H1 (cell line): ENCODE results near the gene AAK1. TPM values are rescaled to one million over a fixed set of nuclear protein-coding genes. Genes with fewer than 3 reads are reported as not detected.
A peak's percentile ranks its signal among the peaks of the same experiment; 100 is the strongest.

Experiments used
- CTCF ChIA-PET: fragments of 300-600 bp; sonication (Branson Sonifier 250); formaldehyde crosslinking; loops from one replicate; lab custom pipeline; 2021; ENCODE audit not compliant: partially characterized antibody; lab: Charles Lee
- POLR2A ChIA-PET: fragments of 300-600 bp; sonication (Branson Sonifier 250); formaldehyde crosslinking; loops from one replicate; lab custom pipeline; 2021; ENCODE audit warnings: inconsistent platforms; ENCODE audit not compliant: partially characterized antibody; lab: Charles Lee
- DNase-seq, 2 experiments: peaks; one replicate each; pipeline versions ENCODE4 v3.0.0 to v3.0.0-alpha.2; 2010 to 2022; ENCODE audit warnings: low spot score in 2 of 2, low read depth in 1 of 2, mixed read lengths in 1 of 2
- FAIRE-seq: peaks from 2 replicates; lab custom pipeline; 2011; peaks lifted over from hg19 to GRCh38; lab: Jason Lieb, UNC
- H2AFZ ChIP-seq: 2 replicates; pipeline ENCODE4 v1.8.1; 2012; ENCODE audit warnings: low read length, inconsistent platforms
- H2AK5ac ChIP-seq: 2 replicates; pipeline ENCODE4 v1.6.1; 2013; ENCODE audit warnings: low read depth, low read length
- H2BK120ac ChIP-seq: replicated peaks from 2 replicates; pipeline ENCODE3; 2013; ENCODE audit warnings: low read depth, low read length, inconsistent platforms
- H2BK12ac ChIP-seq: 2 replicates; pipeline ENCODE4 v1.6.1; 2013; ENCODE audit warnings: low read depth, low read length
- H2BK15ac ChIP-seq: 2 replicates; pipeline ENCODE4 v1.6.1; 2013; ENCODE audit warnings: low read length
- H2BK20ac ChIP-seq: 2 replicates; pipeline ENCODE4 v1.6.1; 2013; ENCODE audit warnings: low read length
- H2BK5ac ChIP-seq: 2 replicates; pipeline ENCODE4 v1.6.1; 2013; ENCODE audit warnings: low read depth, low read length
- H3K14ac ChIP-seq: 2 replicates; pipeline ENCODE4 v1.6.1; 2013; ENCODE audit warnings: inconsistent platforms; ENCODE audit not compliant: insufficient read length
- H3K18ac ChIP-seq: 2 replicates; pipeline ENCODE4 v1.6.1; 2013; ENCODE audit warnings: low read length; ENCODE audit errors: extremely low read depth
- H3K23ac ChIP-seq: 2 replicates; pipeline ENCODE4 v1.6.1; 2013; ENCODE audit warnings: inconsistent platforms; ENCODE audit not compliant: insufficient read length
- H3K23me2 ChIP-seq: 2 replicates; pipeline ENCODE4 v1.6.1; 2013; ENCODE audit warnings: low read depth, low read length
- H3K27ac ChIP-seq: 2 replicates; pipeline ENCODE4 v1.6.1; 2011; ENCODE audit warnings: low read depth, low read length, inconsistent platforms
- H3K27me3 ChIP-seq, 4 experiments: replicated peaks in 1 of 4; 1 replicate in 1 of 4; 2 replicates in 3 of 4; pipeline versions ENCODE4 v1.6.1 to v1.8.1; 2011 to 2013; ENCODE audit warnings: low read length in 3 of 4, mild to moderate bottlenecking in 3 of 4, inconsistent platforms in 2 of 4, mixed read lengths in 2 of 4, moderate library complexity in 1 of 4; ENCODE audit not compliant: control insufficient read depth in 3 of 4, insufficient read depth in 3 of 4; ENCODE audit errors: extremely low read depth in 1 of 4
- H3K36me3 ChIP-seq, 4 experiments: 2 replicates each; pipeline versions ENCODE4 v1.6.1 to v1.8.1; 2011 to 2013; ENCODE audit warnings: mild to moderate bottlenecking in 4 of 4, low read length in 3 of 4, moderate library complexity in 2 of 4, control low read depth in 1 of 4, inconsistent platforms in 1 of 4; ENCODE audit not compliant: insufficient read depth in 4 of 4, control insufficient read depth in 2 of 4
- H3K4ac ChIP-seq: replicated peaks from 2 replicates; pipeline ENCODE3; 2013; ENCODE audit warnings: low read length, low read depth, mixed read lengths, inconsistent platforms; ENCODE audit not compliant: insufficient read length
- H3K4me1 ChIP-seq, 4 experiments: replicated peaks in 1 of 4; 1 replicate in 1 of 4; 2 replicates in 3 of 4; pipeline versions ENCODE4 v1.6.1 to v1.8.1; 2011 to 2013; ENCODE audit warnings: low read length in 3 of 4, inconsistent platforms in 2 of 4, mixed read lengths in 1 of 4; ENCODE audit not compliant: insufficient read depth in 4 of 4, control insufficient read depth in 3 of 4
- H3K4me2 ChIP-seq, 2 experiments: 2 replicates each; pipeline versions ENCODE4 v1.6.1 to v1.8.1; 2011 to 2013; ENCODE audit warnings: low read depth in 2 of 2, low read length in 2 of 2, control low read depth in 1 of 2, inconsistent platforms in 1 of 2, mild to moderate bottlenecking in 1 of 2; ENCODE audit not compliant: insufficient read depth in 1 of 2
- H3K4me3 ChIP-seq, 4 experiments: fragments of 200-600, 300-600 bp in 1 of 4; sonication (generic), shearing (Covaris generic), sonication (Bioruptor Twin) in 1 of 4; 2 replicates each; pipeline versions ENCODE4 v1.5.1 to v1.8.1; 2011 to 2016; ENCODE audit warnings: low read length in 4 of 4, low read depth in 3 of 4, control low read depth in 2 of 4, inconsistent platforms in 2 of 4, mild to moderate bottlenecking in 2 of 4, mixed read lengths in 1 of 4, moderate library complexity in 1 of 4; ENCODE audit not compliant: insufficient read depth in 2 of 4; ENCODE audit errors: extremely low read depth in 1 of 4
- H3K56ac ChIP-seq: replicated peaks from 2 replicates; pipeline ENCODE3; 2013; ENCODE audit warnings: low read depth, mild to moderate bottlenecking, mixed read lengths, low read length, inconsistent platforms; ENCODE audit not compliant: insufficient read length
- H3K79me1 ChIP-seq: 2 replicates; pipeline ENCODE4 v1.6.1; 2013; ENCODE audit warnings: low read depth, low read length, control low read depth
- H3K79me2 ChIP-seq, 2 experiments: 2 replicates each; pipeline versions ENCODE4 v1.6.1 to v1.8.1; 2012 to 2013; ENCODE audit warnings: low read length in 2 of 2, mild to moderate bottlenecking in 2 of 2, inconsistent platforms in 1 of 2; ENCODE audit not compliant: insufficient read depth in 2 of 2, control insufficient read depth in 1 of 2
- H3K9ac ChIP-seq, 4 experiments: replicated peaks in 1 of 4; 1 replicate in 1 of 4; 2 replicates in 3 of 4; pipeline versions ENCODE4 v1.6.1 to v1.8.1; 2011 to 2013; ENCODE audit warnings: low read depth in 3 of 4, low read length in 3 of 4, control low read depth in 2 of 4, mild to moderate bottlenecking in 2 of 4, moderate library complexity in 2 of 4, inconsistent platforms in 1 of 4; ENCODE audit errors: extremely low read depth in 1 of 4
- H3K9me3 ChIP-seq, 2 experiments: 2 replicates each; pipeline versions ENCODE4 v1.6.1 to v1.8.1; 2012 to 2013; ENCODE audit warnings: mild to moderate bottlenecking in 2 of 2, moderate library complexity in 2 of 2, control low read depth in 1 of 2, inconsistent platforms in 1 of 2, low read depth in 1 of 2, low read length in 1 of 2, mixed read lengths in 1 of 2; ENCODE audit not compliant: insufficient read depth in 2 of 2
- H4K20me1 ChIP-seq, 2 experiments: replicated peaks in 1 of 2; 2 replicates each; pipeline versions ENCODE3 to v1.8.1; 2011 to 2013; ENCODE audit warnings: inconsistent platforms in 2 of 2, low read length in 2 of 2, mild to moderate bottlenecking in 1 of 2; ENCODE audit not compliant: insufficient read depth in 2 of 2, control insufficient read depth in 1 of 2
- H4K5ac ChIP-seq: 2 replicates; pipeline ENCODE4 v1.6.1; 2013; ENCODE audit warnings: low read length, low read depth, mixed read lengths, inconsistent platforms; ENCODE audit not compliant: insufficient read length
- H4K8ac ChIP-seq: 2 replicates; pipeline ENCODE4 v1.8.0; 2013; ENCODE audit warnings: mild to moderate bottlenecking, moderate library complexity, low read length, inconsistent platforms; ENCODE audit not compliant: insufficient read depth; ENCODE audit errors: extremely low read depth
- H4K91ac ChIP-seq: replicated peaks from 2 replicates; pipeline ENCODE3; 2013; ENCODE audit warnings: low read length, mixed read lengths, inconsistent platforms; ENCODE audit not compliant: insufficient read length
- CHD1 ChIP-seq: IDR thresholded peaks from 2 replicates; pipeline ENCODE4 v1.6.1; 2012; ENCODE audit warnings: low read depth, low read length, improper control_type of control experiment
- MAX ChIP-seq: IDR thresholded peaks from 2 replicates; pipeline ENCODE4 v1.6.1; 2012; ENCODE audit warnings: inconsistent platforms
- SIX5 ChIP-seq: IDR thresholded peaks from 2 replicates; pipeline ENCODE4 v1.6.1; 2011; ENCODE audit warnings: mild to moderate bottlenecking, low read depth, low read length
- SP2 ChIP-seq: IDR thresholded peaks from 2 replicates; pipeline ENCODE4 v1.6.1; 2012; ENCODE audit warnings: mild to moderate bottlenecking, low read length, inconsistent platforms
- USF2 ChIP-seq: IDR thresholded peaks from 2 replicates; pipeline ENCODE4 v1.6.1; 2011; ENCODE audit warnings: low read length, improper control_type of control experiment
- WGBS, 2 experiments: shearing (Covaris generic) in 1 of 2; methylation state at CpG; one replicate each; pipeline versions ENCODE4 v1.1.6 to v1.1.7; 2013 to 2015; ENCODE audit warnings: low lambda C conversion rate in 2 of 2, mixed read lengths in 2 of 2, inconsistent platforms in 1 of 2, low coverage in 1 of 2, missing lambda C conversion rate in 1 of 2; ENCODE audit not compliant: insufficient replicate concordance in 2 of 2, insufficient coverage in 1 of 2, insufficient read length in 1 of 2; ENCODE audit errors: extremely low coverage in 1 of 2, missing lambda C conversion rate in 1 of 2; 5-methylcytosine and 5-hydroxymethylcytosine counted together
- polyA plus RNA-seq, 7 experiments: library from polyadenylated mRNA; depleted of rRNA in 3 of 7; stranded (reverse) in 5 of 7; unstranded in 2 of 7; fragments of >200 nt in 5 of 7; fragments of 200-250 nt in 2 of 7; gene quantifications; 1 replicate in 5 of 7; 2 replicates in 1 of 7; 4 replicates in 1 of 7; pipeline versions ENCODE4 v1.2.1 to v1.2.3, GENCODE V29; 2011 to 2013; ENCODE audit warnings: missing spikeins in 2 of 7, mixed read lengths in 2 of 7
- total RNA-seq: library from RNA; stranded (reverse); fragmentation: NEBNext Ultra II Directional; extraction: Animal tissue kit (Norgen Biotek cat#: 25700); gene quantifications from 2 replicates; pipeline ENCODE4 v1.2.1, GENCODE V29; 2021

AAK1 gene
- total and polyA plus RNA-seq, 2 of the 8 experiments (the other 6 are each of a cell fraction or from before 2014, with no cell fraction given) = 10.0 to 40.5 TPM

DNA sequence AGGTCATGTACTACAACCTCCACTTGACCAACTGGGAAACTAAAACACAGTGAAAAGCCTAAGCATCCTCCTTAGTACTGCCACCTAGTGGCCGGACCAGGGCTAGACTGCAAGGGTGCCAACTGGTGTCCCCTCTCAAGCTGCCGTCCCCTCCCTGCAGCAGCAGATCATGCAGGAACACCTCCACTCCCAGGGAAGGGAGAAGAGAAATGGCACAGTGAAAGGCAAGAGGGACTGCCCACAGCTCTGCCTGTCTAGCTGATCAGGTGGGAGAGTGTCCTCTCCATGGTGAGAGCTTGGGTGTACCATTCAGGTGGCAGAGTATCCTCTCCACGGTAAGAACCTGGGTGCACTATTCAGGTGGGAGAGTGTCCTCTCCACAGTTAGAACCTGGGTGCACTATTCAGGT is 78.1 kb downstream of the AAK1 start:
- H4K5ac ChIP-seq = no peak overlapping the region
- H2AFZ ChIP-seq = no peak overlapping the region
- H3K14ac ChIP-seq = no peak overlapping the region
- no peaks in the 10 kb centered on the region for H3K36me3 ChIP-seq
- no peak overlapping the region for H4K8ac ChIP-seq
- ChIA-PET POLR2A (interaction anchor here (0.6 to 1.6 kb wide), 2 partner anchors 16 to 22 kb away, joined by 3 read pairs; no protein-coding TSS in a partner anchor), CTCF (interaction anchor here (0.6 to 11.5 kb wide), 74 partner anchors 8 to 1029 kb away, joined by 3 to 128 read pairs (median 4); partner anchors contain the start of genes AAK1 and NFU1)
- no peak overlapping the region for H3K9ac ChIP-seq
- no peak overlapping the region for H2BK20ac ChIP-seq
- no peak for FAIRE-seq
- 59% methylated on average over 3 of the region's 3 CpGs; no CpG with 5 or more reads in 1 of the 2 experiments for WGBS, 2 experiments
- no peak overlapping the region for H3K27ac ChIP-seq
- no peak overlapping the region for H3K4ac ChIP-seq
- H2BK5ac ChIP-seq = no peak overlapping the region
- no peaks in the 10 kb centered on the region for H3K9me3 ChIP-seq
- DNase-seq = peak; percentile 39 to 94
- H3K27me3 ChIP-seq = no peaks in the 10 kb centered on the region
- no peak overlapping the region for H2BK15ac ChIP-seq
- H2BK120ac ChIP-seq = no peak overlapping the region
- peaks cover 0 to 9% of the 10 kb centered on the region in 2 experiments; a peak in 1 of 4 replicates for H3K79me2 ChIP-seq
- H3K4me1 ChIP-seq = no peaks in the 10 kb centered on the region
- H4K20me1 ChIP-seq = no peaks in the 10 kb centered on the region
- no peak overlapping the region for H2AK5ac ChIP-seq
- no peak overlapping the region for H3K23ac ChIP-seq
- H3K18ac ChIP-seq = no peak overlapping the region
- no peak overlapping the region for H3K4me3 ChIP-seq
- no peak overlapping the region for H3K4me2 ChIP-seq
- no peak overlapping the region for H3K56ac ChIP-seq
- H2BK12ac ChIP-seq = no peak overlapping the region
- H4K91ac ChIP-seq = no peak overlapping the region
- 0 out of 2 replicates have a peak, but pooled peaks cover 2% of the 10 kb centered on the region for H3K79me1 ChIP-seq
- no peaks in the 10 kb centered on the region for H3K23me2 ChIP-seq
- no peak for TF ChIP-seq MAX
- no peak for TF ChIP-seq CHD1
- TF ChIP-seq SIX5 = no peak
- TF ChIP-seq SP2 = no peak
- no peak for TF ChIP-seq USF2
